ENCODE data around the gene PRMT7. TPM values are rescaled to one million over a fixed set of nuclear protein-coding genes. Genes with fewer than 3 reads are reported as not detected.

The PRMT7 gene
- total RNA-seq, 1 experiment from 2014 or later = 49.4 TPM

DNA sequence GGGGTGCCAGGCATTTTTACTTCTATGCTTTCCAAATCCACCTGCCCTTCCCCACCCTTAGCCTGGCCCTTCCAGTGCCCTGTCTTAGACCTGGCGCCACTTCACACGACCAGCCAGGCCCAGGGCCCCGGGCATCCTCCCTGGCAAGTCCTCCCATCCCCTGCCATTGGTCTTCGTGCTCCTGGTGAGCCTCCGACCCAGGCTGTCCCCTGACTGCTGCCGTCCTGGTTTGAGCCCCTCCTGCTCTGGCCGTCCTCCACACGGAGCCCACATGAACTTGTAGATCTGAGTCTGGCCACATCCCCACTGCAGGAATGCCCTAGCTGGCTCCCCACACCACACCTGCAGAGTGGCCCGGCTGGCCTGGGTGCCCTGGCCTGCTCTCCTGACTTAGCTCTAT, 44.0 kb downstream of the PRMT7 start:
- DNase-seq = no peak
- CTCF ChIA-PET = interaction anchor here (0.6 kb wide), 1 partner anchor 244 kb away, joined by 5 read pairs; no protein-coding TSS in a partner anchor
- no peaks in the 10 kb centered on the region for H3K9me3 Mint-ChIP-seq (ENCODE audit: low read depth, unreplicated experiment)
- intact Hi-C loops (cut with micrococcal nuclease; ENCODE audit: unreplicated experiment) = no loop called here
- H3K27ac Mint-ChIP-seq (ENCODE audit: unreplicated experiment) = no peak overlapping the region
- H3K27me3 Mint-ChIP-seq (ENCODE audit: unreplicated experiment) = no peaks in the 10 kb centered on the region
- H3K36me3 Mint-ChIP-seq (ENCODE audit: insufficient read depth, unreplicated experiment) = peaks cover 41% of the 10 kb centered on the region
- no peaks in the 10 kb centered on the region for H3K4me1 Mint-ChIP-seq (ENCODE audit: low read depth, unreplicated experiment)
- TF ChIP-seq, protein P1, sequence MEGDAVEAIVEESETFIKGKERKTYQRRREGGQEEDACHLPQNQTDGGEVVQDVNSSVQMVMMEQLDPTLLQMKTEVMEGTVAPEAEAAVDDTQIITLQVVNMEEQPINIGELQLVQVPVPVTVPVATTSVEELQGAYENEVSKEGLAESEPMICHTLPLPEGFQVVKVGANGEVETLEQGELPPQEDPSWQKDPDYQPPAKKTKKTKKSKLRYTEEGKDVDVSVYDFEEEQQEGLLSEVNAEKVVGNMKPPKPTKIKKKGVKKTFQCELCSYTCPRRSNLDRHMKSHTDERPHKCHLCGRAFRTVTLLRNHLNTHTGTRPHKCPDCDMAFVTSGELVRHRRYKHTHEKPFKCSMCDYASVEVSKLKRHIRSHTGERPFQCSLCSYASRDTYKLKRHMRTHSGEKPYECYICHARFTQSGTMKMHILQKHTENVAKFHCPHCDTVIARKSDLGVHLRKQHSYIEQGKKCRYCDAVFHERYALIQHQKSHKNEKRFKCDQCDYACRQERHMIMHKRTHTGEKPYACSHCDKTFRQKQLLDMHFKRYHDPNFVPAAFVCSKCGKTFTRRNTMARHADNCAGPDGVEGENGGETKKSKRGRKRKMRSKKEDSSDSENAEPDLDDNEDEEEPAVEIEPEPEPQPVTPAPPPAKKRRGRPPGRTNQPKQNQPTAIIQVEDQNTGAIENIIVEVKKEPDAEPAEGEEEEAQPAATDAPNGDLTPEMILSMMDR (IDR thresholded peaks at IDR 0.05; ENCODE audit: unreplicated experiment) = no peak
- H3K4me3 Mint-ChIP-seq (ENCODE audit: low read depth, unreplicated experiment) = no peak overlapping the region
- no TSS peak for BruUV-seq (replicated peaks)

DNA sequence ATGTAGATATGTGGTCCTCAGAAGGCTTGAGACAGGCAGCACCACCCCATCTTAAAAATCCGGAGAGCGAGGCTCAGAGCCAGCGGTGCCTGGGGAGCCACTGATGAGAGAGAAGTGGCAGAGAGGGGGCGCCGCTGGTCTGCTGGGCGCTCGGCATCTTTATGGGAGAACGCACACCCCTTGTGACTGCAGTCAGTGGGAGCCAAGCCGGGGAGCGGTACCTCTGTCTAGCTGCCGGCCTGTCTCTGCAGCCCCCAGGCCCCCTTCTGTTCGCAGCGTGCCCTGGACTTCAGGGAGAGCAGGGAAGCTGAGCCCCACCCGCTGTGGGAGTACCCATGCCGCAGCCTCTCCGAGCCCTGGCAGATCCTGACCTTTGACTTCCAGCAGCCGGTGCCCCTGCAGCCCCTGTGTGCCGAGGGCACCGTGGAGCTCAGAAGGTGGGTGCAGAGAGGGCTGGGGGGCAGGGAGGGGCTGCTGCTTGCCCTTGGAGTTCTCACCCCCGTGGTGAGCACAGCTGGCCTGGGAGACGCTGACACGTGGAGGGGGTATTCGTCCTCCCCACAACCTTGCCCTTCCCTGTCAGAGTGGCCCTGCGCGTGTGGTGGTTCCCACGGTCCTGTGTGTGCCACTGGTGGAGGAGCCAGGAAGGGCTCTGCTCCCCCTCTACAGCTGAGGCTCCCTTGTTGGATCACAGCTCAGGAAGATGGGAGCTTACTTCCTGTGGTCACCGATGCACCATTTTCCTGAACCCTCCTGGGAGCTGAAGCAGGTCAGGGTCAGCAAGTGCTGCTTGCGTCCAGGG, 44.8 kb downstream of the PRMT7 start:
- Mint-ChIP-seq H3K4me1 (ENCODE audit: low read depth, unreplicated experiment) (no peaks in the 10 kb centered on the region), H3K9me3 (ENCODE audit: low read depth, unreplicated experiment) (no peaks in the 10 kb centered on the region)
- CTCF ChIA-PET = interaction anchor here (0.6 kb wide), 2 partner anchors 188 to 245 kb away, joined by 3 to 5 read pairs; no protein-coding TSS in a partner anchor

DNA sequence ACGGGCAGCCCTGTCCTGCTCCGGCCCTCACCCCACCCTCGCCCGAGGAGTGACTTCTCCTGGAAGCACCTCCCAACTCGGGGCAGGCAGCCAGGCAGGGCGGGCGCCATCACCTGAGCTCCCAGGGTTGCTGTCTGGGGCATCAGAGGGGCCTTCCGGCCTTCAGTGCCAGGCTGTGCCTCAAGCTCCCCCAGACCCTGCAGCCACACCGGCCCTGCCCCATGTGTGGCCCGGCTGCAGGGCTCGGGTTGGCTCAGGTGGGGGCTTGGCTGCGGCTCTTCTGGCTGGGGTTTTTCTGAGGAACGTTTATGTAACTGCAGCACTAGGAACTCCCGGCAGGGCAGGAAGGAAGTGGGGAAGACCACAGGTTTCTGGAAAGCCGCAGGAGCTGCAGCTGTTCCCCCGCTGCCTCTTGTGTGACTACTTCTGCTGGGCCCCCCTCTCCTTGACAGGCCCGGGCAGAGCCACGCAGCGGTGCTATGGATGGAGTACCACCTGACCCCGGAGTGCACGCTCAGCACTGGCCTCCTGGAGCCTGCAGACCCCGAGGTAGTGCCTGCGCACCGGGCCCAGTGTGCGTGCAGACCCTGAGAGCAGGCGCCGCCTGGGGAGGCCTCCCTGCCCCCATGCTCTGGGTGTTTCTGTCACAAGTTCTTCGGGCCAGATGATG, 45.6 kb downstream of the PRMT7 start:
- TF ChIP-seq, protein P1 (IDR thresholded peaks at IDR 0.05; ENCODE audit: unreplicated experiment) = no peak
- Mint-ChIP-seq H3K27me3 (ENCODE audit: unreplicated experiment) (no peaks in the 10 kb centered on the region), H3K4me1 (ENCODE audit: low read depth, unreplicated experiment) (no peaks in the 10 kb centered on the region), H3K27ac (ENCODE audit: unreplicated experiment) (no peak overlapping the region), H3K9me3 (ENCODE audit: low read depth, unreplicated experiment) (no peaks in the 10 kb centered on the region), H3K36me3 (ENCODE audit: insufficient read depth, unreplicated experiment) (peaks cover 38% of the 10 kb centered on the region), H3K4me3 (ENCODE audit: low read depth, unreplicated experiment) (no peak overlapping the region)
- CTCF ChIA-PET = no interaction called here
- no TSS peak for BruUV-seq (replicated peaks)
- intact Hi-C loops (cut with micrococcal nuclease; ENCODE audit: unreplicated experiment) = no loop called here
- no peak for DNase-seq

More for the DNA sequence above, 44.8 kb downstream of the PRMT7 start:
- intact Hi-C loops (cut with micrococcal nuclease; ENCODE audit: unreplicated experiment) = no loop called here
- peaks cover 41% of the 10 kb centered on the region for H3K36me3 Mint-ChIP-seq (ENCODE audit: insufficient read depth, unreplicated experiment)
- H3K27me3 Mint-ChIP-seq (ENCODE audit: unreplicated experiment) = no peaks in the 10 kb centered on the region
- no peak for DNase-seq
- TF ChIP-seq, protein P1 (IDR thresholded peaks at IDR 0.05; ENCODE audit: unreplicated experiment) = no peak
- BruUV-seq (replicated peaks) = no TSS peak
- H3K4me3 Mint-ChIP-seq (ENCODE audit: low read depth, unreplicated experiment) = no peak overlapping the region
- no peak overlapping the region for H3K27ac Mint-ChIP-seq (ENCODE audit: unreplicated experiment)

DNA sequence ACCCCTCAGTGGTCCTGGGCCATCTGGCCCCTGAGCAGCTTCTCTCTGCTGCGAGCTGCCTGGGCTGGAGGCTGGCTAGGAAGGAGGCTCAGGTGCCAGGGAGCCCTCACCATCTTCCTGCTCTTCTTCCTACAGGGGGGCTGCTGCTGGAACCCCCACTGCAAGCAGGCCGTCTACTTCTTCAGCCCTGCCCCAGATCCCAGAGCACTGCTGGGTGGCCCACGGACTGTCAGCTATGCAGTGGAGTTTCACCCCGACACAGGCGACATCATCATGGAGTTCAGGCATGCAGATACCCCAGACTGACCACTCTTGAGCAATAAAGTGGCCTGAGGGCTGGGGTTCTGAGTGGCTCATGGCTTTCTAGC, 46.1 kb downstream of the PRMT7 start:
- H3K27me3 Mint-ChIP-seq (ENCODE audit: unreplicated experiment) = no peaks in the 10 kb centered on the region
- H3K9me3 Mint-ChIP-seq (ENCODE audit: low read depth, unreplicated experiment) = no peaks in the 10 kb centered on the region
- no peaks in the 10 kb centered on the region for H3K4me1 Mint-ChIP-seq (ENCODE audit: low read depth, unreplicated experiment)
- intact Hi-C loops (cut with micrococcal nuclease; ENCODE audit: unreplicated experiment) = no loop called here
- DNase-seq = no peak
- TF ChIP-seq, protein P1 (IDR thresholded peaks at IDR 0.05; ENCODE audit: unreplicated experiment) = no peak
- no TSS peak for BruUV-seq (replicated peaks)
- H3K27ac Mint-ChIP-seq (ENCODE audit: unreplicated experiment) = no peak overlapping the region
- no peak overlapping the region for H3K4me3 Mint-ChIP-seq (ENCODE audit: low read depth, unreplicated experiment)
- CTCF ChIA-PET = no interaction called here
- peaks cover 34% of the 10 kb centered on the region for H3K36me3 Mint-ChIP-seq (ENCODE audit: insufficient read depth, unreplicated experiment)

Measured in Calu3 (cell line).